Heart right ventricle (tissue), 16 donors: ENCODE data around the gene RIOX2. TPM values are rescaled to one million over a fixed set of nuclear protein-coding genes. Genes with fewer than 3 reads are reported as not detected.
A peak's percentile ranks its signal among the peaks of the same experiment; 100 is the strongest.

ENCODE experiments used
- ATAC-seq, 8 donors: fragments of 200-7000 bp; cut with Tn5 transposase; one replicate each; pipeline ENCODE4 v1.9.1; 2020; ENCODE audit warnings: mild to moderate bottlenecking in 8 of 8, moderate library complexity in 8 of 8, moderate number of reproducible peaks in 1 of 8
- DNase-seq, 2 donors: peaks; one replicate each; pipeline ENCODE4 v3.0.0-alpha.2; 2020
- H3K27ac ChIP-seq, 10 donors: fragments of 200-600 bp; sonication (generic) in 2 of 10; one replicate each; pipeline versions ENCODE4 v1.5.0 to v1.8.0; 2020 to 2022; ENCODE audit warnings: mild to moderate bottlenecking in 3 of 10
- H3K27me3 ChIP-seq, 7 donors: fragments of 200-600 bp; one replicate each; pipeline ENCODE4 v1.8.0; 2021 to 2022; ENCODE audit warnings: mild to moderate bottlenecking in 2 of 7
- H3K36me3 ChIP-seq, 9 donors: fragments of 200-600 bp; sonication (generic) in 1 of 9; one replicate each; pipeline versions ENCODE4 v1.5.0 to v1.8.0; 2020 to 2022; ENCODE audit warnings: mild to moderate bottlenecking in 2 of 9
- H3K4me1 ChIP-seq, 9 donors: fragments of 200-600 bp; sonication (generic) in 1 of 9; one replicate each; pipeline versions ENCODE4 v1.5.0 to v1.8.0; 2020 to 2022; ENCODE audit warnings: mild to moderate bottlenecking in 4 of 9
- H3K4me3 ChIP-seq, 10 donors: fragments of 200-600 bp; sonication (generic) in 2 of 10; one replicate each; pipeline versions ENCODE4 v1.5.0 to v1.8.0; 2020 to 2022; ENCODE audit warnings: mild to moderate bottlenecking in 7 of 10, moderate library complexity in 2 of 10
- H3K9me3 ChIP-seq, 11 donors: fragments of 200-600 bp in 10 of 11; sonication (generic) in 2 of 11; one replicate each; pipeline versions ENCODE4 v1.5.0 to v1.8.0; 2013 to 2022; ENCODE audit warnings: mild to moderate bottlenecking in 2 of 11, control low read depth in 1 of 11, moderate library complexity in 1 of 11
- CTCF ChIP-seq, 9 donors: fragments of 200-600 bp; sonication (generic) in 2 of 9; IDR thresholded peaks; one replicate each; pipeline versions ENCODE4 v1.5.0 to v1.8.0; 2021 to 2022; ENCODE audit warnings: antibody characterized with exemption in 9 of 9, mild to moderate bottlenecking in 5 of 9, moderate library complexity in 1 of 9
- WGBS, 2 donors: extraction: QIAGEN DNeasy Blood & Tissue Kit; methylation state at CpG; one replicate each; pipeline ENCODE4 v1.1.7; 2013; ENCODE audit warnings: inconsistent platforms in 1 of 2; 5-methylcytosine and 5-hydroxymethylcytosine counted together
- intact Hi-C, 10 donors: fragments of 100-400 bp; cut with DNase I; formaldehyde crosslinking; loops; one replicate each; pipeline versions ENCODE4 v1.11.1 to v1.14.2; 2022
- polyA plus RNA-seq, 2 donors: library from polyadenylated mRNA; stranded (reverse); fragments of 200-250 nt; gene quantifications; one replicate each; pipeline ENCODE4 v1.2.3, GENCODE V29; 2013
- total RNA-seq, 10 donors: library from RNA; stranded (reverse); fragmentation: NEBNext Ultra II Directional in 3 of 10; extraction: Animal tissue kit (Norgen Biotek cat#: 25700) in 3 of 10; gene quantifications; one replicate each; pipeline versions ENCODE4 v1.2.1 to v1.2.4, GENCODE V29; 2021 to 2023
- donor health status: Arrhythmogenic right ventricular cardiomyopathy.
- donor health status: ischemic (EF 13 %, LVEDD 7.1; RV severe dilation, severe dysfunction).
- donor health status: healthy with polysubstance abuse.
- donor health status: DM: no; HTN: yes; CAD: no.
- donor health status: DM: no; HTN: no; CAD: no.
- donor health status: ischemic (EF 25% LVEDD 6.9; RV normal size, moderate dysfunction).
- donor health status: ischemic (EF 25% LVEDD 5.7; RV mildly dilated, moderate dysfunction).
- donor health status: healthy.
- donor health status: DM: yes; HTN: yes; CAD: no.
- donor health status: Ischemic cardiomyopathy.
- donor health status: ischemic (EF 35%, LVEDD 5.7; RV mildly dilated, moderate dysfunction).
- donor health status: nonischemic (EF 11% LVEDD 7.7; RV severe dilation, severe dysfunction).
- donor health status: DM: yes; HTN: yes; CAD: no.
- donor health status: PGD.
- donor health status: ischemic (EF 29% LVEDD 5.4; RV normal size, mild dysfunction).
- donor health status: nonischemic (EF 23%, LVEDD 6.1; RV moderate dilation, normal function).

Gene RIOX2
- total and polyA plus RNA-seq, 12 donors, result 8.4 to 15.8 (median 12.0) TPM

DNA sequence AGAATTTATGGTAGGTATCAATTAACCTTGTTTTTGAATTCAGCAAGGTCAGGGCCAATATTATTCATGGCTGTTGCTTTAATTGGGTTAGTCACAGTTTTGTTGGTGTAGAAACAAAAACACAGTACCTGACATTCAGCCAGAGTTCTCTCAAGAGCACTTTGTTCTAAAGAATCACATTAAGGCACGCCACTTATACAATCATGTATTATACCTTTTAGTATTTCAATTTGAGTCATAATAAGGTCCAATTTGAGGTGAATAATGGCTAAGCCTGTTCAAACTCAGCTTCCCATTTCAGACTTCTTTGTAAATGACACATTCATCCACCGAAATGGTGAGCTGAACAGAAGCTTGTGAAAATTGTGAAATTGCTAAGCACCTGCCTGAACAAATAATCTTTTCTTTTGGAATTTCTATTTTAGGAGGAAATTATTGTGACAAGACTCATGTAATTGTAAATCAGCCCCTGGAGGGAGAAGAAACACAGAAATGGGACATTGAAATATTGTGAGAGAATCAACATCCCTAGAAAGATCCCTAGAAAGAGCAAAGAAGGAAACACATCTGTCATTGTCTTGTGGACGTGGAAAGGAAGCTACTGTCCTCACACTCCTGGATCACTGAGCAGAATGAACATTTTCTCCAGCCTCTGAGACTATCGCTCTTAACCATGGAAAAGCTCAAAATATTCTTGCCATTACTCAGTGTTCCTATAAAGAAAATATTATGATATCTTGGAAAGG, 29.3 kb downstream of the RIOX2 start:
- 81 to 90% methylated on average over 4 of the region's 4 CpGs for WGBS, 2 donors

DNA sequence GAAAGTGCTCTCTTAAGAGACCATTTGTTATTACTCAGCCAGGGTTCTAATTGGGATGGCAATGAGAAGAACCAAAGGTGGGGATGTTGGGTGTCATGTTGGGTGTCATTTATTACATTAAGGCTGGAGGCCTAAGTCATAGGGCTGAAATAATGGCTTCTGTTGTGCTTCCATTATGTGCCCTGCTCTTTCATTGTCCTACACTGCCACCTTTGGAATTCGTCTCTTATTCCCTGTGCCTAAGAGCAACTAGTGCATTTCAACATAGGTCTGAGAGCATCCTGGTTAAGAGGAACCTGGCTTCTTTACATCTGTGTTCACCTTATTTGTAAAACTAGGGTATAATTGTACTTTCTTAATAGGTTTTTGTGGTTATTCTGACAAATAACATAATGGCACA, 32.2 kb downstream of the RIOX2 start:
- intact Hi-C loops, result loop anchor here in 3 of 10 donors (5.0 to 10.0 kb wide), 2 partner anchors 145 to 148 kb away; no protein-coding TSS in a partner anchor
- Histone ChIP-seq H3K4me1 (no peaks in the 10 kb centered on the region), H3K27ac (no peak overlapping the region), H3K9me3 (no peaks in the 10 kb centered on the region), H3K4me3 (no peak overlapping the region), H3K27me3 (no peaks in the 10 kb centered on the region), H3K36me3 (peaks cover 0 to 100% (median 49%) of the 10 kb centered on the region in 9 donors)
- no peak for DNase-seq
- peak in 2 of 8 donors; percentile 38 to 58 for ATAC-seq
- TF ChIP-seq CTCF (IDR thresholded peaks at IDR 0.05), result peak in 4 of 9 donors; percentile 24 to 47 (median 34)
- 73 to 77% methylated on average over 1 of the region's 1 CpG for WGBS, 2 donors

More for the DNA sequence above, 29.3 kb downstream of the RIOX2 start:
- Histone ChIP-seq H3K9me3 (no peaks in the 10 kb centered on the region), H3K36me3 (peaks cover 0 to 100% (median 47%) of the 10 kb centered on the region in 9 donors), H3K27me3 (no peaks in the 10 kb centered on the region), H3K27ac (no peak overlapping the region), H3K4me3 (no peak overlapping the region), H3K4me1 (no peaks in the 10 kb centered on the region)
- no peak for DNase-seq
- ATAC-seq, result no peak
- no peak for TF ChIP-seq CTCF (IDR thresholded peaks at IDR 0.05)
- intact Hi-C loops, result loop anchor here in 3 of 10 donors (5.0 to 10.0 kb wide), 2 partner anchors 148 to 151 kb away; no protein-coding TSS in a partner anchor

DNA sequence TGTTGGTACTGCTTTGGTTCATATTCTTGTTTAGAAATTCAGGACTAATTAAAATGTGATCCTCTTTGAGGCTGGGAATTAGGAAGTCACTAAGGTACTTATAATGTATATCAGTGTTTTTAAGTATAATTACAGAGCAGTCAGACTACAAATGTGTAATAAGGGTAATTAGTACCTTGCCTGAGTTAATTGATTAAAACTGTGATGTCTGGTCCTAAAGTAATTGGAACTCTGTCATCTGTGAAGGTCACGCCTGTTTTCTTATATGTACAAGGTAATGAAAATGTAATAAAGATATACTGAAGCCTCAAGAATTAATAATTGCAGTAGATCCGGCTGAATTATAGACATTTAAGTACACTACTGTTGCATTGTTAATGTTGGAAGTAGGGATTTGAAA, 32.8 kb downstream of the RIOX2 start:
- H3K27me3 ChIP-seq, result no peaks in the 10 kb centered on the region
- no peak overlapping the region for H3K27ac ChIP-seq
- intact Hi-C loops, result loop anchor here in 1 of 10 donors (10.0 kb wide), 1 partner anchor 75 kb away; no protein-coding TSS in a partner anchor
- WGBS, 2 donors, result 95 to 98% methylated on average over 2 of the region's 2 CpGs
- ATAC-seq, result no peak
- peaks cover 0 to 100% (median 45%) of the 10 kb centered on the region in 9 donors for H3K36me3 ChIP-seq
- no peak for DNase-seq
- no peaks in the 10 kb centered on the region for H3K4me1 ChIP-seq
- no peak overlapping the region for H3K4me3 ChIP-seq
- no peak for TF ChIP-seq CTCF (IDR thresholded peaks at IDR 0.05)
- no peaks in the 10 kb centered on the region for H3K9me3 ChIP-seq

DNA sequence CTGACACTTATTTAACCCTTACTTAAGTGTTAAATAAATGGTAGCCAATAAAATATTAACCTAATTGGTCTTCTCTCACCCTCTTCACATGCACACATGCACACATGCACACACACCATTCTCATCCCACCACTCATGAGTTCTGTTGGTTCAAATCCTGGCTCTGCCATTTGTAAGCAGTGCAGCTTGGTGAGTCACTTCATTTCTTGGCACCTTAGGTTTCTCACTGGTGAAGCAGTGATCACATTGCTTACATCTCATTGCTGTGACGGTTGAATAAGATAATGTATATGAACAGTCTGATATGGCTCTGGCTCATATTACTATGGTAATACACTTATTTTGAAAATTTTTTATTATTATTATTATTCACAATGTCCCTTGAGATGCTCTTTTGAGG, 33.8 kb downstream of the RIOX2 start:
- intact Hi-C loops, result loop anchor here in 1 of 10 donors (10.0 kb wide), 1 partner anchor 76 kb away; no protein-coding TSS in a partner anchor
- no peak for ATAC-seq

More for the DNA sequence above, 33.8 kb downstream of the RIOX2 start:
- no peaks in the 10 kb centered on the region for H3K9me3 ChIP-seq
- H3K27me3 ChIP-seq, result no peaks in the 10 kb centered on the region
- H3K36me3 ChIP-seq, result peaks cover 0 to 100% (median 43%) of the 10 kb centered on the region in 9 donors
- no peak overlapping the region for H3K4me3 ChIP-seq
- H3K4me1 ChIP-seq, result peaks cover 0 to 3% (median 0%) of the 10 kb centered on the region in 9 donors
- no peak for TF ChIP-seq CTCF (IDR thresholded peaks at IDR 0.05)
- WGBS, 2 donors, result 90 to 95% methylated on average over 1 of the region's 1 CpG
- no peak overlapping the region for H3K27ac ChIP-seq
- DNase-seq, result no peak
